ENCODE data around the gene ODC1. TPM values are rescaled to one million over a fixed set of nuclear protein-coding genes. Genes with fewer than 3 reads are reported as not detected.
"Not testable (repeated sequence)": the region's sequence is repeated elsewhere in the genome, so short reads cannot be mapped to it uniquely, and the experiment has no call there.

ODC1 gene
- total RNA-seq, 4 donors from 2014 or later: 70.1 to 158 (median 94.8) TPM

DNA sequence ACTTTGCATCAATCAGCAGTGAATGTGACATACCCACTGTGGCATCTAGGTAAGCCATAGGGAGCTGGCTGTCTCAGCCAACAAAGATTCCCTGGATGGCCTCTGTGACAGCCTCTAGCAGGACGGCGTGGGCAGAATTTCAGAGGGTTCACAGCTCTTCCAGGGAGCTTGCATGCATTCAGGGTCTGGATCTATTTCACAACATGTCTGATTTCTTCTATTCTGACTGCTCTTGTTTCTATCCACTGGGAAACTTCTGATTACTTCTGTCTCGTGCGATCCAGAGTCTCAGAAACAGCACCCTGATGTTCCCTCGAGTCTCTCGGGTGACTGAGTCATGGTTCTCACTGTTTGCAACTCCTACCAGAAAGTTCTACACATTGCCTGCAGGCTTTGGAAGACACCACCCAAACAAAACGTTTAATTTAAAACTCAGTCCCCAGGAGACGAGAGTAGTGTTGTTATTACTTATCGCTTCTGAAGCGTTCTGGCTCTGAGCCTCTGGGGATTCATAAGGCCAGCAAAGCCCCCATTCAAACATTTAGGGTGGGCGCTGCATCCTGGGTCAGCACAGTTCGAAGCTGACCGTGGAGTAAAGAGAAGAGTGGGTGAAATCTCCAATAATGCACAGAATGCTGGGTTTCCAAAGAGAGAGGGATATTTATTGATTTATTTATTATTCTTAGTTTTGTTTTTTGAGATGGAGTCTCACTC, 41.9 kb upstream of the ODC1 start:
- Histone ChIP-seq H3K4me1 (no peaks in the 10 kb centered on the region), H3K4me3 (no peak overlapping the region), H3K36me3 (no peaks in the 10 kb centered on the region), H3K9me3 (peaks cover 0 to 21% (median 0%) of the 10 kb centered on the region in 4 donors), H3K27ac (peak overlapping the region in 1 of 4 donors; percentile 37), H3K27me3 (peaks cover 0 to 7% of the 10 kb centered on the region in 2 donors)
- no peak for DNase-seq (ENCODE audit: low spot score in 2 of 2)
- TF ChIP-seq CTCF (IDR thresholded peaks at IDR 0.05) (no peak), POLR2A (IDR thresholded peaks at IDR 0.05) (no peak), EP300 (IDR thresholded peaks at IDR 0.05) (no peak)
- 55 to 61% methylated on average over 13 of the region's 13 CpGs for WGBS, 2 donors

GRCh38 chr2:10488142-10488541, 40.0 kb upstream of the ODC1 start:
- not testable (repeated sequence) for H3K27ac ChIP-seq; H3K4me1 ChIP-seq; H3K4me3 ChIP-seq; DNase-seq (ENCODE audit: low spot score in 2 of 2); H3K36me3 ChIP-seq
- Histone ChIP-seq H3K27me3 (peaks cover 0 to 18% of the 10 kb centered on the region in 2 donors), H3K9me3 (peaks cover 0 to 21% (median 0%) of the 10 kb centered on the region in 4 donors)
- WGBS, 2 donors: 76 to 86% methylated on average over 8 of the region's 8 CpGs

- Histone ChIP-seq H3K9me3 (peaks cover 0 to 21% (median 0%) of the 10 kb centered on the region in 4 donors), H3K27me3 (peaks cover 0 to 20% of the 10 kb centered on the region in 2 donors)
- H3K36me3 ChIP-seq; DNase-seq (ENCODE audit: low spot score in 2 of 2); H3K4me3 ChIP-seq; H3K27ac ChIP-seq; H3K4me1 ChIP-seq: not testable (repeated sequence)
- 80 to 93% methylated on average over 4 to 5 of the region's 5 CpGs for WGBS, 2 donors
These were observed 39.6 kb upstream of the ODC1 start for GRCh38 chr2:10487741-10488104.

DNA sequence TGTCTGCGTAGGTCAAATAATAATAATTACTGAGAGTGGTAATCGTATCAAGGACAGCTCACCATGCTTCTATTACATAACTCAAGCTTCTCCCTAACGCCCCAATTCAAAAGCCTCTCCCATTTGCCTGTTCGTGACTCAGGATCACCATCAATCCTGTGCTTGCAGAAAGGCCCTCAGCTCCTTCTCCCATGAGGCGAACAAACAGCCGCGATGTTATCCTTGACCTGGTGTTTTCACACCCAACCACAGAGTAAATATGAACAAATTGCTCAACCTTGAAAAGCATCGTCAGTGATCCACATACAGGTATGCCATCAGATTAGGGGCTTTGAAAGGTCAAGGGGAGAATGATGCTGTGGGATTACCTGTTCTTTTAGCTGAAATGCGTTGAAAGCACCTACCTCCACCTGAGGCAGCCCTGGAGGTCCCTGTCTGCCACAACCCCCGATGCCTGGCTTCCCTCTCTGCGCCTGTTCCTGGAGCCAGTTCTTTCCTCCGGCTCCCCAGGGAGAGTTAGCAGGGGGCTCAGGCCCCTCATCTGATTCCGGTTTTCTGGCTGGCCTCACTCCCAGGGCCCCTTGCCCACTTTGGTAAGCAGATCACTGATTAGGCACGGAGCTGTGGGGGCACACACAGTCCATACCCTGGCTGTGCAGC, 39.1 kb upstream of the ODC1 start:
- Histone ChIP-seq H3K4me1 (no peaks in the 10 kb centered on the region), H3K27ac (no peak overlapping the region), H3K9me3 (peaks cover 0 to 16% (median 0%) of the 10 kb centered on the region in 4 donors), H3K27me3 (peaks cover 0 to 25% of the 10 kb centered on the region in 2 donors), H3K36me3 (no peaks in the 10 kb centered on the region), H3K4me3 (no peak overlapping the region)
- DNase-seq (ENCODE audit: low spot score in 2 of 2): no peak
- WGBS, 2 donors: 65 to 69% methylated on average over 14 of the region's 14 CpGs
- TF ChIP-seq EP300 (IDR thresholded peaks at IDR 0.05): no peak
- TF ChIP-seq POLR2A (IDR thresholded peaks at IDR 0.05): no peak

DNA sequence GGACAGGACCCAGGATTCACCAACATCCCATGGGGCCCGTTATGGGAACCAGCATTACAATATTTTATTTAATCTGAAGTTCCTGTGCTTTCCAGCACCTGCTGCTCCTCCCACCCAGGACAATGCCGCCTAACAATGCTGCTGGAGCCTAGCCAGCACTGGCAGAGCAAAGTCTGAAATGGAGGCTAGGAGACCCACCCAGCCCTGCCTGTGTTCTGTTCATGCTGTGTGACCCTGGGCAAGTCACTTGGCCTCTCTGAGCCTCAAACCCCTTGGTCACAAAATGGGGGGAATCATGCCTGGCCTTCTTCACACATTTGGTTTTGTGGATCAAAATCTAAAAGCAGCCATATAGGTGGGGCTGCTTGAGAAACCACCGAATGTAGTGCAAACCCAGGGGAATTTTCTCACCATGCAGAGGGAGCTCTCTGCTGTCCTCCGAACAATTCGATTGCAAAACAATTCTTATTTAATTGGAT, 38.5 kb upstream of the ODC1 start:
- TF ChIP-seq CTCF (IDR thresholded peaks at IDR 0.05) (no peak), POLR2A (IDR thresholded peaks at IDR 0.05) (no peak), EP300 (IDR thresholded peaks at IDR 0.05) (no peak)
- Histone ChIP-seq H3K4me3 (no peak overlapping the region), H3K4me1 (no peaks in the 10 kb centered on the region), H3K27me3 (peaks cover 0 to 27% of the 10 kb centered on the region in 2 donors), H3K36me3 (no peaks in the 10 kb centered on the region), H3K27ac (no peak overlapping the region), H3K9me3 (peaks cover 0 to 10% (median 0%) of the 10 kb centered on the region in 4 donors)
- no peak for DNase-seq (ENCODE audit: low spot score in 2 of 2)
- WGBS, 2 donors: 57 to 70% methylated on average over 5 of the region's 5 CpGs

DNA sequence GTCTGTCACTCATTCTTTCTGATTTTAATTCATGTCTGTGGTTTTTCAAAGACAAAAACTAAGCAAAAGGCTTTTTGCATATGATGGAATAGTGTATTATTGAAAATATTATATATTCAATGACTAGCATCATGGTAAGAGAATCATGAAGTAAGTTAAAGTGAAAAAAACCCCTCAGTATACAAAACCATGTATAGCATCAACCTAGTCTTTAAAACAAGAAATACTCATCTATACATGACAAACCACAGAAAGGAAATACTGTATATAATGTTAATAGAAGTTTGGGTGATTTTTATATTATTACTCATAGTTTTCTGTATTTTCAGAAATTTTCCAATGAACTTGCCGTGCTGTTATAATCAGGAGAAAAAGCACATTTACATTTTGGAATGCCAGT, 38.0 kb upstream of the ODC1 start:
- DNase-seq (ENCODE audit: low spot score in 2 of 2): no peak
- Histone ChIP-seq H3K36me3 (no peaks in the 10 kb centered on the region), H3K27ac (no peak overlapping the region), H3K27me3 (peaks cover 0 to 27% of the 10 kb centered on the region in 2 donors), H3K4me1 (no peaks in the 10 kb centered on the region), H3K9me3 (peaks cover 0 to 5% (median 0%) of the 10 kb centered on the region in 4 donors), H3K4me3 (no peak overlapping the region)
- TF ChIP-seq POLR2A (IDR thresholded peaks at IDR 0.05) (no peak), EP300 (IDR thresholded peaks at IDR 0.05) (no peak), CTCF (IDR thresholded peaks at IDR 0.05) (no peak)
- 72 to 77% methylated on average over 1 of the region's 1 CpG for WGBS, 2 donors

All from tibial nerve (tissue), 4 donors.